ENCODE measurements around the gene IFITM2. TPM values are rescaled to one million over a fixed set of nuclear protein-coding genes. Genes with fewer than 3 reads are reported as not detected.
"Not testable (repeated sequence)": the region's sequence is repeated elsewhere in the genome, so short reads cannot be mapped to it uniquely, and the experiment has no call there.

The IFITM2 gene
- total RNA-seq, 1 donor from 2014 or later: 253 TPM

- DNase-seq (ENCODE audit: missing footprints) (peak; percentile 71), ATAC-seq (no peak)
- intact Hi-C loops (cut with DNase I): no loop called here
These were observed 8.6 kb downstream of the IFITM2 start for GRCh38 chr11:316031-316701.

DNA sequence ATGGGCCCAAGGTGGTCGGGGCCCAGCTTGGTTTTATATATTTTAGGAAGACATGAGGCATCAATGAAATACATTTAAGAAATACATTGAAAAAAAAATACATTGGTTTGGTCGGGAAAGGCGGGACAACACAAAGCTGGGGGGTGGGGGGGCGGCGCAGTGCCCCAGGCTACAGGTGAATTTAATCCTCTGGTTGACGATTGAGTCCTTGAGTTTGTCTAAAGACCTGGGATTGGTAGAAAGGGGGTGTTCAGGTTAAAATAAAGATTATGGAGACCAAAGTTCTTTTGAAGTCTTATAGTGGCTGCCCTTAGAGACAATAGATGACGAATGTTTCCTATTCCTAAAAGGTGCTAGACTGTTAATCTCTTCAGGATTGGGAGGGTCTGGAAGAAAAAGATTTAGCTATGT, 9.3 kb downstream of the IFITM2 start:
- no peak for ATAC-seq
- intact Hi-C loops (cut with DNase I): no loop called here

GRCh38 chr11:317668-318404, 10.2 kb downstream of the IFITM2 start:
- not testable (repeated sequence) for DNase-seq (ENCODE audit: missing footprints); ATAC-seq

More for the DNA sequence above, 9.3 kb downstream of the IFITM2 start:
- DNase-seq (ENCODE audit: missing footprints): no peak

DNA sequence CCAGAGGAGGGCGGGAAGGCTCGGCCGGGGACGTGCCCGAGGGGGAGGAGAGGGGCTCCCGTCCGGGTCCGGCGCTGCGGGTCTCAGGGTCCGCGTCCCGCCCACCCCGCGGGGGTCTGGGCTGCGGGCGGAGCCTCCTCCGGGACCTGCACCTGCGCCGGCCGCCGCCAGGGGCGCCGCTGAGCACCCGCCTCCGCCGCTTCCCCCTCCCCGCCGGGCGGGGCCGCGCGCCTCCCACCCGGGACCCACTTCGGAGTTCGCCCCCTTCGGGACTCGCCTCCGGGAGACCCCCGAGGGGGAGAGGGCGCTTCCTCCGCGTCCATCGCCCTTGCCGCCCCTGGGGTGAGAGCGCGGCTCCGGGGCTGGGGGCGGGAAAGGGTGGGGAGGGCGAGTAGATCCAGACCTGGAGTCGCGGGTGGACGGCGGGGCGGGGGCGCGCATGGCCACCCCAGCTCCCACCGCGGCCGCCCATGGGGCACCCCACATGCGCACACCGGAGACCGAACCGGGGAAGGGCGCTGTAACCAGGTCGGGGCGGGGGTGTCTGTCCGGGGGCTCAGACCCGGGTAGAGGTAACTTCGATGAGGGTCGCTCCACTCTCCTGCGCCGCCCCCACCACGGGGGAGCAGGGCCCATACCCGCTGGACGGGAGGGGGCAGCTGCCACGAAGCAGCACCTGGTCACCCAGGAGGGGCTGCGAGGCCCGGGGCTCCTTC, 10.9 kb downstream of the IFITM2 start:
- peak; percentile 66 for ATAC-seq
- intact Hi-C loops (cut with DNase I); DNase-seq (ENCODE audit: missing footprints): not testable (repeated sequence)

More at GRCh38 chr11:317668-318404, 10.2 kb downstream of the IFITM2 start:
- intact Hi-C loops (cut with DNase I): not testable (repeated sequence)

GRCh38 chr11:319121-319887, 11.7 kb downstream of the IFITM2 start:
- intact Hi-C loops (cut with DNase I): not testable (repeated sequence)
- DNase-seq (ENCODE audit: missing footprints) (peak; percentile 73), ATAC-seq (peak; percentile 38)

DNA sequence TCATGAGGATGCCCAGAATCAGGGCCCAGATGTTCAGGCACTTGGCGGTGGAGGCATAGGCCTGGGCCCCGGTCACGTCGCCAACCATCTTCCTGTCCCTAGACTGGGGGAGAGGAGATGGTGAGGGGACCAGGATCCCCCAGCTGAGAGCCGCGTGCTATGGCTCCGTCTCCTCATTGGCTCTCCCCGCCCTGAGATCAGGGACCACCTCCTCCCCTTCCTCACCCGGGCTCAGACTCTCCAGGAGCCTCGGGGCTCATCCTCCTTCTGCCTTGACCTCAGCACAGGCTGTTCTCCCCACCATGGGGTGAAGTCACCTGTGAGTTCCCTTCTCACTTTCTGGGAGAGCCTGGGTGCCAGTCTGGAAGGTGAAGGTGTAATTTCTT, 12.3 kb downstream of the IFITM2 start:
- intact Hi-C loops (cut with DNase I); DNase-seq (ENCODE audit: missing footprints): not testable (repeated sequence)
- peak; percentile 10 for ATAC-seq

DNA sequence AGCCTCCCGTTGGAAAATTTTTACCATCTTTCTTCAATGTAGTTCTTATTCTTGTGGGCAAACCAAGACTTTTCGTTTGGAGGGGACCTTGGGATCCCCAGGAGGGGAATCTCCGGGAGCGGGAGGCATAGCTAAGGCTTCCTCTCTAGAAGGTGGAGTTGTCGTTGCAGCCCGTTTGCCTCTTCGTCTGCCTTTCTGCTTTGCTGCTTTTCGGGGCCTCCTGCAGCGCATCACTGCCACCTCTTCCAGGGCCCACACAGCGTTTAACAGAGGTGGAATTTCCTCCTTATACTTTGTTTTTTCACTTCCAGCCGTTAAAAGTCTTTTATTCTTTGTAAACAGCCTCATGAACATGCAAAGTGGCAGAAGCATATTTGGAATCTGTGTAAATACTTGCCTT, 16.5 kb downstream of the IFITM2 start:
- DNase-seq (ENCODE audit: missing footprints) (peak; percentile 34), ATAC-seq (no peak)
- intact Hi-C loops (cut with DNase I): no loop called here

- intact Hi-C loops (cut with DNase I): not testable (repeated sequence)
- ATAC-seq: peak; percentile 14
These were observed 17.2 kb downstream of the IFITM2 start for GRCh38 chr11:324593-325517.

GRCh38 chr11:325796-326591, 18.4 kb downstream of the IFITM2 start:
- intact Hi-C loops (cut with DNase I): no loop called here
- DNase-seq (ENCODE audit: missing footprints) (peak; percentile 78), ATAC-seq (no peak)

More at GRCh38 chr11:324593-325517, 17.2 kb downstream of the IFITM2 start:
- peak; percentile 51 for DNase-seq (ENCODE audit: missing footprints)

DNA sequence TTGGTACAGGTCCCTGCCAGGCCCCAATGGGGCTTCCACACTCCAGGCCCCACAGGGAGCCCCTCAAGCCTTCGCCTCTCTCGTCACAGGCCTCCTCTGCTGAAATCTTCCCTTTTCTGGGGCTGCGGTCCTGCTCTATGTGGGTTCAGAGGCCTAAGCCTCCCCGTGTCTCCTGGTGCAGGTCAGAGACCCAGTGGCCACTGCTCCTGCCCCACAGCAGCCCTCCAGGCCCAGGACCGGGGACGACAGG, 18.9 kb downstream of the IFITM2 start:
- ATAC-seq: no peak
- no peak for DNase-seq (ENCODE audit: missing footprints)
- intact Hi-C loops (cut with DNase I): no loop called here

- peak; percentile 93 for DNase-seq (ENCODE audit: missing footprints)
- peak; percentile 89 for ATAC-seq
- intact Hi-C loops (cut with DNase I): loop anchor here (1.0 kb wide), 1 partner anchor 28 kb away; no protein-coding TSS in a partner anchor
These were observed 19.4 kb downstream of the IFITM2 start for GRCh38 chr11:326842-327580.

- DNase-seq (ENCODE audit: missing footprints) (no peak), ATAC-seq (no peak)
- intact Hi-C loops (cut with DNase I): loop anchor here (1.0 kb wide), 1 partner anchor 28 kb away; no protein-coding TSS in a partner anchor
These were observed 19.9 kb downstream of the IFITM2 start for GRCh38 chr11:327581-327923.

GRCh38 chr11:328012-328411, 20.4 kb downstream of the IFITM2 start:
- intact Hi-C loops (cut with DNase I): no loop called here
- ATAC-seq (no peak), DNase-seq (ENCODE audit: missing footprints) (no peak)

DNA sequence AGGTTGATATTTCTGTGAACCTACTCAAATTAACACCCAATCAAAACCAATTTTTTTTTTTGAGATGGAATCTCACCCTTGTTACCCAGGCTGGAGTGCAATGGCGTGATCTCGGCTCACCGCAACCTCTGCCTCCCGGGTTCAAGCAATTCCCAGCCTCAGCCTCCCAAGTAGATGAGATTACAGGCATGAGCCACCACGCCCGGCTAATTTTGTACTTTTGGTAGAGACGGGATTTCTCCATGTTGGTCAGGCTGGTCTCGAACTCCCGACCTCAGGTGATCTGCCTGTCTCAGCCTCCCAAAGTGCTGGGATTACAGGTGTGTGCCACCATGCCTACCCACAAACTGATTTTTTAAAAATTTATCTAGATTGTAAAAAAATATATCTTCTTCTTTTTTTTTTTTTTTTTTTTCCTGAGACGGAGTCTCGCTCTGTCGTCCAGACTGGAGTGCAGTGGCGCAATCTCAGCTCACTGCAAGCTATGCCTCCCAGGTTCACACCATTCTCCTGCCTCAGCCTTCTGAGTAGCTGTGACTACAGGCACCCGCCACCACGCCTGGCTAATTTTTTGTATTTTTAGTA, 21.0 kb downstream of the IFITM2 start:
- peak; percentile 56 for DNase-seq (ENCODE audit: missing footprints)
- intact Hi-C loops (cut with DNase I); ATAC-seq: not testable (repeated sequence)

GRCh38 chr11:329886-330253, 22.3 kb downstream of the IFITM2 start:
- intact Hi-C loops (cut with DNase I): no loop called here
- DNase-seq (ENCODE audit: missing footprints) (no peak), ATAC-seq (no peak)

- intact Hi-C loops (cut with DNase I): no loop called here
- no peak for ATAC-seq
- peak; percentile 52 for DNase-seq (ENCODE audit: missing footprints)
These were observed 22.7 kb downstream of the IFITM2 start for GRCh38 chr11:330307-330693.
